ENCODE data around the gene DNAJC13.
"Not testable (repeated sequence)": the region's sequence is repeated elsewhere in the genome, so short reads cannot be mapped to it uniquely, and the experiment has no call there.

Gene DNAJC13

GRCh38 chr3:132386259-132386658 lies 31.0 kb upstream of the DNAJC13 start:
- Histone ChIP-seq H3K9me2 (replicated peaks; ENCODE audit: low read depth, low read length) (no peaks in the 10 kb centered on the region), H2AFZ (ENCODE audit: low read length) (peak overlapping the region; percentile 47; the same call in 1 of the 2 replicates), H3K9ac (ENCODE audit: low read depth, low read length, poor library complexity, severe bottlenecking) (no peak overlapping the region), H3K79me2 (ENCODE audit: insufficient read depth, low read length) (no peaks in the 10 kb centered on the region), H3K4me1 (ENCODE audit: insufficient read depth, low read length, poor library complexity, severe bottlenecking) (peaks cover 21% of the 10 kb centered on the region), H3K4me2 (ENCODE audit: low read depth, low read length, poor library complexity, severe bottlenecking) (peak overlapping the region; percentile 55), H3K9me3 (ENCODE audit: insufficient read depth, low read depth, low read length) (peaks cover 3% of the 10 kb centered on the region; the same call in 1 of the 2 replicates), H3K27me3 (ENCODE audit: insufficient read depth, low read length, poor library complexity, severe bottlenecking) (no peaks in the 10 kb centered on the region), H3K36me3 (ENCODE audit: insufficient read depth, low read length) (no peaks in the 10 kb centered on the region), H3K4me3 (ENCODE audit: low read length, poor library complexity, severe bottlenecking) (peak overlapping the region; percentile 25), H4K20me1 (ENCODE audit: insufficient read depth, low read length, poor library complexity, severe bottlenecking) (no peaks in the 10 kb centered on the region), H3F3A (ENCODE audit: low read depth) (no peaks in the 10 kb centered on the region)
- TF ChIP-seq CTCF (conservative IDR thresholded peaks at IDR 0.05; ENCODE audit: low read length) (no peak), EZH2phosphoT487 (IDR thresholded peaks at IDR 0.05; ENCODE audit: borderline replicate concordance) (no peak)

- H3K9ac ChIP-seq (ENCODE audit: low read depth, low read length, poor library complexity, severe bottlenecking); H4K20me1 ChIP-seq (ENCODE audit: insufficient read depth, low read length, poor library complexity, severe bottlenecking); H3F3A ChIP-seq (ENCODE audit: low read depth): not testable (repeated sequence)
Measured at GRCh38 chr3:132392675-132393074, 24.6 kb upstream of the DNAJC13 start.

GRCh38 chr3:132394320-132394719 lies 23.0 kb upstream of the DNAJC13 start:
- Histone ChIP-seq H3K4me3 (ENCODE audit: low read length, poor library complexity, severe bottlenecking) (no peak overlapping the region), H2AFZ (ENCODE audit: low read length) (no peak overlapping the region), H3K9me2 (replicated peaks; ENCODE audit: low read depth, low read length) (no peaks in the 10 kb centered on the region), H4K20me1 (ENCODE audit: insufficient read depth, low read length, poor library complexity, severe bottlenecking) (no peaks in the 10 kb centered on the region), H3K4me2 (ENCODE audit: low read depth, low read length, poor library complexity, severe bottlenecking) (no peak overlapping the region), H3K79me2 (ENCODE audit: insufficient read depth, low read length) (no peaks in the 10 kb centered on the region), H3K4me1 (ENCODE audit: insufficient read depth, low read length, poor library complexity, severe bottlenecking) (no peaks in the 10 kb centered on the region), H3K9ac (ENCODE audit: low read depth, low read length, poor library complexity, severe bottlenecking) (no peak overlapping the region), H3K9me3 (ENCODE audit: insufficient read depth, low read depth, low read length) (no peaks in the 10 kb centered on the region), H3F3A (ENCODE audit: low read depth) (no peaks in the 10 kb centered on the region), H3K36me3 (ENCODE audit: insufficient read depth, low read length) (no peaks in the 10 kb centered on the region), H3K27me3 (ENCODE audit: insufficient read depth, low read length, poor library complexity, severe bottlenecking) (no peaks in the 10 kb centered on the region)
- TF ChIP-seq EZH2phosphoT487 (IDR thresholded peaks at IDR 0.05; ENCODE audit: borderline replicate concordance) = no peak
- TF ChIP-seq CTCF (conservative IDR thresholded peaks at IDR 0.05; ENCODE audit: low read length) = no peak

More at GRCh38 chr3:132392675-132393074, 24.6 kb upstream of the DNAJC13 start:
- not testable (repeated sequence) for H3K4me3 ChIP-seq (ENCODE audit: low read length, poor library complexity, severe bottlenecking); H3K4me2 ChIP-seq (ENCODE audit: low read depth, low read length, poor library complexity, severe bottlenecking); H3K9me3 ChIP-seq (ENCODE audit: insufficient read depth, low read depth, low read length); H3K4me1 ChIP-seq (ENCODE audit: insufficient read depth, low read length, poor library complexity, severe bottlenecking); H3K79me2 ChIP-seq (ENCODE audit: insufficient read depth, low read length); H3K27me3 ChIP-seq (ENCODE audit: insufficient read depth, low read length, poor library complexity, severe bottlenecking); H3K9me2 ChIP-seq (replicated peaks; ENCODE audit: low read depth, low read length); H3K36me3 ChIP-seq (ENCODE audit: insufficient read depth, low read length)
- peak overlapping the region; percentile 48; the same call in 1 of the 2 replicates for H2AFZ ChIP-seq (ENCODE audit: low read length)

- Histone ChIP-seq H3K9me2 (replicated peaks; ENCODE audit: low read depth, low read length) (no peaks in the 10 kb centered on the region), H3K27me3 (ENCODE audit: insufficient read depth, low read length, poor library complexity, severe bottlenecking) (no peaks in the 10 kb centered on the region), H3F3A (ENCODE audit: low read depth) (no peaks in the 10 kb centered on the region), H3K4me2 (ENCODE audit: low read depth, low read length, poor library complexity, severe bottlenecking) (no peak overlapping the region), H2AFZ (ENCODE audit: low read length) (no peak overlapping the region), H3K36me3 (ENCODE audit: insufficient read depth, low read length) (no peaks in the 10 kb centered on the region), H3K9ac (ENCODE audit: low read depth, low read length, poor library complexity, severe bottlenecking) (no peak overlapping the region), H3K4me1 (ENCODE audit: insufficient read depth, low read length, poor library complexity, severe bottlenecking) (no peaks in the 10 kb centered on the region), H3K79me2 (ENCODE audit: insufficient read depth, low read length) (no peaks in the 10 kb centered on the region), H3K4me3 (ENCODE audit: low read length, poor library complexity, severe bottlenecking) (no peak overlapping the region), H4K20me1 (ENCODE audit: insufficient read depth, low read length, poor library complexity, severe bottlenecking) (no peaks in the 10 kb centered on the region), H3K9me3 (ENCODE audit: insufficient read depth, low read depth, low read length) (no peaks in the 10 kb centered on the region)
- TF ChIP-seq CTCF (conservative IDR thresholded peaks at IDR 0.05; ENCODE audit: low read length) = no peak
- no peak for TF ChIP-seq EZH2phosphoT487 (IDR thresholded peaks at IDR 0.05; ENCODE audit: borderline replicate concordance)
Measured at GRCh38 chr3:132395126-132395525, 22.2 kb upstream of the DNAJC13 start.

All from Loucy (cell line).